D721Med (cell line): ENCODE measurements around the gene CEMIP2.

Source experiments
- DNase-seq: peaks from one replicate; pipeline ENCODE4 v3.0.0; 2011; ENCODE audit warnings: low spot score; ENCODE audit not compliant: insufficient read length
- FAIRE-seq: peaks from 2 replicates; lab custom pipeline; 2011; peaks lifted over from hg19 to GRCh38; lab: Jason Lieb, UNC
- TF ChIP-seq, protein P1 (sequence below): IDR thresholded peaks from 2 replicates; pipeline ENCODE4 v1.5.1; 2012; ENCODE audit warnings: mild to moderate bottlenecking, control low read depth; ENCODE audit not compliant: insufficient read depth; ENCODE audit errors: missing control alignments

Gene CEMIP2

DNA sequence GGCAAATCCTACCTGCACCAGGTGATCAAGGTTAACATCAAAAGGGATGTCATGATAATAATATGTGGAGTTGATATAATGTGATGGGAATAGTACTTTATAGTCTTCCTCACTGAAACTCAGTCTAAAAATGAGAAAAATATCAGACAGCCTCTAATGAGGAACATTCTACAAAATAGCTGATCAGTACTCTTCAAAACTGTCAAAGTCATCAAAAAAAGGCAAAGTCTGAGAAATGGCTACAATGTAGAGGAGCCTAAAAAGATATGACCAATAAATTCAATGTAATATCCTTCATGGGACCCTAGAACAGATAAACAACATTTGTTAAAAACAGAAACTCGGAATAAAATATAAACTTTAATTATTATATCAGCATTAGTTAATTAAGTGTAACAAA is 95.7 kb downstream of the CEMIP2 start:
- FAIRE-seq, result no peak
- no peak for DNase-seq
- TF ChIP-seq, protein P1, sequence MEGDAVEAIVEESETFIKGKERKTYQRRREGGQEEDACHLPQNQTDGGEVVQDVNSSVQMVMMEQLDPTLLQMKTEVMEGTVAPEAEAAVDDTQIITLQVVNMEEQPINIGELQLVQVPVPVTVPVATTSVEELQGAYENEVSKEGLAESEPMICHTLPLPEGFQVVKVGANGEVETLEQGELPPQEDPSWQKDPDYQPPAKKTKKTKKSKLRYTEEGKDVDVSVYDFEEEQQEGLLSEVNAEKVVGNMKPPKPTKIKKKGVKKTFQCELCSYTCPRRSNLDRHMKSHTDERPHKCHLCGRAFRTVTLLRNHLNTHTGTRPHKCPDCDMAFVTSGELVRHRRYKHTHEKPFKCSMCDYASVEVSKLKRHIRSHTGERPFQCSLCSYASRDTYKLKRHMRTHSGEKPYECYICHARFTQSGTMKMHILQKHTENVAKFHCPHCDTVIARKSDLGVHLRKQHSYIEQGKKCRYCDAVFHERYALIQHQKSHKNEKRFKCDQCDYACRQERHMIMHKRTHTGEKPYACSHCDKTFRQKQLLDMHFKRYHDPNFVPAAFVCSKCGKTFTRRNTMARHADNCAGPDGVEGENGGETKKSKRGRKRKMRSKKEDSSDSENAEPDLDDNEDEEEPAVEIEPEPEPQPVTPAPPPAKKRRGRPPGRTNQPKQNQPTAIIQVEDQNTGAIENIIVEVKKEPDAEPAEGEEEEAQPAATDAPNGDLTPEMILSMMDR, result no peak

DNA sequence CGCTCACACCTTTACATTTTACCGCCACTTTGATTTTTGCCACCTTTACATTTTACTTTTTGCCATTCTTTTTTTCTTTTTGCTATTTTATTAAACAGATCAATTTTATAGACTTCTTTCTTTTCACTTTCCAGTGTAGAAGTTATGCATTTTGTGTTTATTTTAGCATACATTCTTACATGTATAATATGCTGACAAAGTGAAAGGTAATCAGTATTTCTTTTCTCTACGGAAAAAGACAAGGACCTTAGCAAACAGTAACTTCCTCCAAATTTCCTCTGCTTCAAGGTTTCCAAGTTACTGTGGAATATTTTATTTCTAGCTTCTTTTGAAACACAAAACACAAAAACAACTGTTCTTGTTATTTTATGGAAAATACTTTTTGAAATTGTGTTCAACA is 97.0 kb downstream of the CEMIP2 start:
- no peak for FAIRE-seq

DNA sequence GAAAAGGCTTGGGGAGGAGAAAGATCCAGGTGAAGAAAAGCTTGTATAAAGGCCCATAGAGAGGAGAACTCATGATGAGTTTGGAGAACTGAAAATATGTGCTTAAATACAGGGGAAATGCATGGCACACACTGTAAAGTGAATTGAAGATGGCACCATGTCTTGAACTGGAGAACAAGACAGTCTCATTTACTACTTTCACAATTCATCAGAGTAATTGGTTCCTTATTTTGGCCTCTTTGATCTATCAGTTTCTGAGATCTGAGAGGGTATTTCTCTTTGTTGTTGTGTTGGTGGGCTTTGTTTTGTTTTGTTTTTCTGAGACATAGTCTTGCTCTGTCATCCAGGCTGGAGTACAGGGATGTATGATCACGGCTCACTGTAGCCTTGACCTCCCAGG is 98.2 kb downstream of the CEMIP2 start:
- FAIRE-seq, result no peak
- DNase-seq, result no peak
- TF ChIP-seq, protein P1, result no peak

More for the DNA sequence above, 97.0 kb downstream of the CEMIP2 start:
- TF ChIP-seq, protein P1, result no peak
- no peak for DNase-seq

DNA sequence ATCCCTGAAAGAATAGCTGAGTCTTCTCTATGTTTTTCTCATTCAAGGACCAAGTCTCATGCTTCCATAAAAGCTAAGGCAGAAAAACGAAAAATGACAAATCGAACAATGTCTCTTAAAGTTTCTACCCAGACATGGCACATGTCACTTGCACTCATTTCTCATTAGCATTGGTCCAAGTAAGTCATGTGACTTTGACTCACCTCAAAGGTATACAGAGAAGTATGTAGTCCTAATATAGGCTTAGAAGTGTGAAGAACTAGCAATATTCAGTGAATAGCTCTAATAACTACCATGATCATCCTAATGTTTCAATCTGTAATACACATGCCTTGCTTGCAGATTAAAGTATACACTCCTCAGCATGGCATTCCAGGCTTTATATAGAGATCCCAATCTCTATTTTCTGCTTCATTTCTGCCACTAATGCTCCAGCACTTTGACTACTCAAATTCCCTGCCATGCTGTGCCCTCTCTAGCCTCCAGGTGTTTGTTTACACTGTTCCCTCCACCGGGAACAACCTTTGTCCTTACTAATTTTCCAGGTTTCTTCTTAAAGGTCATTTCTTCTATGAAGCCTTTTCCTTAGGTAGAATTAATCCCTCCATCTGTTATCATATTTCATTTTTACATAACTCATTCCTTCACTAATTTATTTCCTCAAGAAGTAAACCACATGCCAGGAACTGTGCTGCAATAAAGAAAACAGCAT is 98.9 kb downstream of the CEMIP2 start:
- TF ChIP-seq, protein P1, result no peak
- no peak for FAIRE-seq
- DNase-seq, result no peak

DNA sequence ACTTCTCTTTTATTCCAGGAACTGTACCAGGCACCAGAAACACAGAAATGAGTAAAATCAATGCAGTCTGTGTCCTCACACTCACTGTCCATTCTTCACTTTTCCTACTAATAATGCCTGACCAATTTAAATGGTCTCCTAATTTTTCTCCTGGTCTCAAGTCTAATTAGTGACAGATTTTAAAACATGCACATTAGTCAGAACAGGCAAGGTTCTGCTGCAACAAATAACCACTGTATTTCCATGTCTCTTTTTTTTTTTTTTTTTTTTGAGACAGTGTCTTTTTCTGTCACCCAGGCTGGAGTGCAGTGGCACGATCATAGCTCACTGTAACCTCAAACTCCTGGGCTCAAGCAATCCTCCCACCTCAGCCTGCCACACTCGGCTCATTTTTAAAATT is 99.6 kb downstream of the CEMIP2 start:
- DNase-seq (no peak), FAIRE-seq (no peak)
- TF ChIP-seq, protein P1, result no peak

DNA sequence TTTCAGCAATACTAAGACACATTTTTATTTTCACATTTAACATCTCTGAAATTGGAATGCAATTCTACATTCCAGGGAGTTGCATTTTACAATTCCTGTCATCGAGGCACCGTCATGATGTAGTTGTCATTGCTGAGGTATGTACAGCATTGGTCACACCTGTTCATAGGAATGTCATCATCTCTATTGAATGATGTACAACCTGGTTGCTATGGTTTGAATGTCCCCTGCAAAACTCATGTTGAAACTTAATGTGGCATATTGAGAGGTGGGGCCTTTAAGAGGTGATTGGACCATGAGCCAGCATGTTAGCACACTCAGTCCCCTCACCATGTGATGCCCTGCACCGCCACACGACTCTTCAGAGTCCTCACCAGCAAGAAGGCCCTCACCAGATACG is 103.1 kb downstream of the CEMIP2 start:
- DNase-seq, result no peak
- no peak for FAIRE-seq
- TF ChIP-seq, protein P1, result no peak

DNA sequence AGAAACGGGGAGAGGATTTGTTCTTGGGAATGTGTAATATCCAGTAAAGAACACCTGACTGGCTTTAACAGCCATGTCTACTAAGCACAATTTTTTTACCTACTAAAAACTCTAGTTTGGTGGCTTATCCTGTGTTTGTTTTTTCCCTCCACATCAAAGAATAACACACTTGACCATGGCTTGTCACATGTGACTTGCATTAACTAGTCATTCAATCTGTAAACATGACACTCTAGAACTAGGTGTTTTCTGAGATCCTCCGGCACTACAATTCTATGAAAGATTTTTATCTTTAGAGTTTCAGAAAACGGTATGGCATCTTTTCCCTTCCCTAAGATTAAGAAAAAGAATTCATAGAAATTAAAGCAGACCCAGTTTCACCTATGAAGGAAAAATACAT is 103.7 kb downstream of the CEMIP2 start:
- DNase-seq (no peak), FAIRE-seq (no peak)
- TF ChIP-seq, protein P1, result no peak
